Jurkat, Clone E6-1 (cell line): ENCODE results near the gene SHFL.

Source experiments
- DNase-seq: peaks from one replicate; pipeline ENCODE4 v3.0.0-alpha.2; 2011; ENCODE audit warnings: low read depth, low spot score
- H3K4me3 ChIP-seq: 2 replicates; pipeline ENCODE4 v1.5.1; 2011; ENCODE audit warnings: mild to moderate bottlenecking, low read length, control low read depth, moderate library complexity

SHFL gene

DNA sequence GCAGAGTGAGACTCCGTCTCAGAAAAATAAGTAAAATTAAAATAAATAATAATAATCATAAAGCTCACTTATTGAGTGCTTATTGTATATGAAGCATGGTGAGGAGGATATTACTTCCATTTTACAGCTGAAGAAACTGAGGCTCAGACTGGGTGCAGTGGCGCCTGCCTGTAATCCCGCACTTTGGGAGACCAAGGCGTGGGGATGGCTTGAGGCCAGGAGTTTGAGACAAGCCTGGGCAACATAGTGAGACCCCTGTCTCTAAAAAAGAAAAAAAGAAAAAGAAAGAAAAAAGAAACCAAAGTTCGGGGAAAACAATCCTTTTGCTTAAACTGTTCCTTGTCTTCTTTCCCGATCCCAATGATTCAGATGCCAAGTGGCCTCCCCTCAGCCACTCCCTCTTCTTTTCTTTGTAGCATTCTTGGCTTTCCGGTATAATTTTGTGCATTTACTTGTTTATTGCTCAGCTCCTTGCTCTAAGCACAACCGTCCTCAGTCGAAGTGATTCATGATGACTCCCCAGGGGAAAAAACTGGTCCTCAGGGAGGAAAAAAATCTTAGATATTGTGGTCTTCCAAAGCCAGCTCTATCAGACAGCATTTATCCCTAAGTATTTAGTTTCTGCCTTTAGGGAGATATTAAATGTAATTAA, 34.5 kb downstream of the SHFL start:
- no peak for DNase-seq
- no peak overlapping the region for H3K4me3 ChIP-seq

- DNase-seq: no peak
- no peak overlapping the region for H3K4me3 ChIP-seq
Measured at GRCh38 chr19:10122045-10122444, 35.9 kb downstream of the SHFL start.

DNA sequence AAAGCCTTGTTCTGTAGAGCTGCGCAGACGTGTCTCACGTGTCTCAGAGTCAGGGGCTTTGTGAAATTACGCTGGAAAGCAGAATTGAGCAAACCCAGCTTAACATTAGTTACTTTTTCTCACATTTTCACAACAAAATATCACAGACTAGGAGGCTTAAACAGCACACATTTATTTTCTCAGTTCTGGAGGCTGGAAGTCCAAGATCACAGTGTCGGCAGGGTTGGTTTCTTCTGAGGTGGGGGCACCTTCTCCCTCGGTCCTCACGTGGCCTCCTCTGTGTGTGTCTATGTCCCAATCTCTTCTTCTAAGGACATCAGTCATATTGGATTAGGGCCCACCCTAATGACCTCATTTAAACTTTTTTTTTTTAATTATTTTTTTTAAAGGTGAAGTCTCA, 38.3 kb downstream of the SHFL start:
- no peak overlapping the region for H3K4me3 ChIP-seq
- no peak for DNase-seq

GRCh38 chr19:10126213-10126639, 40.1 kb downstream of the SHFL start:
- no peak for DNase-seq
- H3K4me3 ChIP-seq: no peak overlapping the region

GRCh38 chr19:10132905-10133304, 46.8 kb downstream of the SHFL start:
- no peak for DNase-seq
- H3K4me3 ChIP-seq: no peak overlapping the region

DNA sequence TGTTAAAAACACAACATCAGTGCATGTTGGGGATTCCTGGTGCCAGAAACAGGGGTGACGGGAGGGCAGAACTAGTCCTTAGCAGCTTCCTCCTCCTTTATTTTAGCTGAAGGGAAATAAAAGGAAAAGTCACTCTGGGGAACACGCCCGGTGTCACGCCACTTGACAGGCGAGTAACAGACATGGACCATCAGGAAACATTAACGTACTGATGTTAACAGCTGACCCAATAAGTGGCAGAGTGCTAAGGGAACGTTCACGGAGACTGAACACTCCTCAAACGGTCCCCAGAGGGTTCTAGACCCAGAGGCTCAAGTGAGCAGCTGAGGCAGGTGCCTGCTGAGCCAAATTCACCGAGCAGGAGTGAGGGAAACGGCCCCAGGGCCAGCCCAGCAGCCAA, 47.5 kb downstream of the SHFL start:
- DNase-seq: no peak
- no peak overlapping the region for H3K4me3 ChIP-seq

DNA sequence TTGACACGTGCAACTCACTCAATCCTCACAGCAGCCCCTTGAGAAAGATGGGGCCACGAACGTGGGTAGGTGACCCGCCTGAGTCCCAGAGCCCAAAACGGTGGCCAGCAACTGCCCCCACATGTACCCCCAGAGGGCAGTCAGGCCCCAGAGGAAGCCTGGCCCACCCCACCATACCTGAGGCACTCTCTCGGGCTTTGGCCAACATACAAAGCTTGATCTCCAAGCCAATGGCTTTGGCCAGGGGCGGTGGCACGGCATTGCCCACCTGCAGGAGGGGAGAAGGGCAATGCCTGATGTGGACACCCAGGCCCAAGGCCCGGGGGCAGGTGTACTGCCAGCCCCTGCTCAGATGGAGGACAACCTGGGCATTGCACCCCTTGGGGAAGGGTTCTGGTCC, 47.9 kb downstream of the SHFL start:
- no peak overlapping the region for H3K4me3 ChIP-seq
- DNase-seq: no peak

- H3K4me3 ChIP-seq: no peak overlapping the region
- DNase-seq: no peak
Measured at GRCh38 chr19:10135551-10136334, 49.6 kb downstream of the SHFL start.

- no peak overlapping the region for H3K4me3 ChIP-seq
- DNase-seq: no peak
Measured at GRCh38 chr19:10136936-10137335, 50.8 kb downstream of the SHFL start.

GRCh38 chr19:10137751-10138682, 51.9 kb downstream of the SHFL start:
- no peak overlapping the region for H3K4me3 ChIP-seq

DNA sequence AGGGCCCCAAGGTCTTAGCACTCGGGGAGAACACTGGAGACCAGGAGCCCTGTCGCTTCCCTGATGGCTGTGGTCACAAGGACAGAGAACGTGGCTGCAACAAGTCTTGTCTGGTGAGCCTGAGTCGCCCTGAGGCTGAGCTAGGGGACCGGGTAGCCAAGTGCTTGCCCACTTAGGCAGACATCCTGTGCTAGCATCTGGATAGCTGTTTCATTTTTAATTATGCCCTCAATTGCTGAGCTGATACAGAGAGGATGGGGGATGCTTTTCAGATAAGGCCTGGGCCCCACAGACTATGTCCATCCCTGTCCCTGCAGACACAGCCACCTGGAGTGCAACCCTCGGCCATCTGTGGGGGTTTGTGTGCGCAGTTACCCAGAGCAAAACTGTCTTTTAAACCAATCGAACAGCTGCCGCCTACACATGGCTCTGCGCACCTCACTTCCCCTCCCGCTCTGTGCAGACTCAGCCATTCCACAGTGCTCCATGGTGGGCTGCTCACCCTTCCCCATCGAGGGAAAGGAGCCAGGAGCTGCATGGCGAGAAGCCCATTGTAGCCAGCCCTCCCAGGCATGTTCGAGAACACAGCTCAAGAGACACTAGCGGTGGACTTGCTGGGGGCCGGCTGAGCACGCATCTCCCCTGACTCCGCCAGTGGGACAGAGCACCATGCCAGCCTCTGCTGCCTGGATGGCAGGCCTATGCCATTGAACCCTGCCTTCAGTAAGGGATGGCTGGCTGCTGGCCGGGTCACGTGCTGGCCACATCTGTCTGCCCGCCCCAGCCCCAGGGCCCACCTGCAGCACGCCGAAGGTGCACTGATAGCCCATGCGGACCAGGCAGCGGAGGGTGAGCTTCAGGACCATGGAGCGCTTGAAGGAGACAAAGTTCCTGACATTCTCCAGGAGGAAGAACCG, 53.0 kb downstream of the SHFL start:
- DNase-seq: no peak
- no peak overlapping the region for H3K4me3 ChIP-seq

More at GRCh38 chr19:10137751-10138682, 51.9 kb downstream of the SHFL start:
- no peak for DNase-seq

GRCh38 chr19:10139952-10140351, 53.8 kb downstream of the SHFL start:
- no peak overlapping the region for H3K4me3 ChIP-seq
- DNase-seq: no peak

GRCh38 chr19:10141479-10141878, 55.4 kb downstream of the SHFL start:
- no peak for DNase-seq
- no peak overlapping the region for H3K4me3 ChIP-seq

- no peak for DNase-seq
- no peak overlapping the region for H3K4me3 ChIP-seq
Measured at GRCh38 chr19:10141973-10142372, 55.9 kb downstream of the SHFL start.
